ENCODE data around the gene KIAA1217.

KIAA1217 gene

DNA sequence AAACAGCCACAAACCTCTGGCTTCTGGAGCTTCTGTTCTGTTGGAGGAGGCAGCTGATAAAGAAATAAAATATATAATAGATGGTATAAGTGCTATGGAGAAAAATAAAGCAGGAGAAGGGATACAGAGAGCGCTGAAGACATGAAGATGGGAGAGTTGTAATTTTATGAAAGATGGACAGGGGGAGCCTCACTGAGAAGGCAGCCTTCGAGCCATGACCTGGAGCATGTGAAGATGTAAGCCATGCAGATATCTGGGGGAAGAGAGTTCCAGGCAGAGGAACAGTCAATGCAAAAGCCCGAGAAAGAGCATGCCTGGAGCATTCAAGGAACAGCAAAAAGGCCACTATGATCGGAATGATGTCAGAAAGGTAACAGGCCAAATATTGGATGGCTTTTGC is 187.5 kb downstream of the KIAA1217 start:
- no peak overlapping the region for H3K9ac ChIP-seq (ENCODE audit: low read length)
- H4K20me1 ChIP-seq (ENCODE audit: low read depth, low read length) = no peaks in the 10 kb centered on the region
- H3K9me3 ChIP-seq (ENCODE audit: insufficient read depth, low read length) = no peaks in the 10 kb centered on the region
- H3K9me2 ChIP-seq (replicated peaks; ENCODE audit: insufficient read depth, low read length) = no peaks in the 10 kb centered on the region
- no peak overlapping the region for H3K27ac ChIP-seq (ENCODE audit: low read depth, low read length)
- no peak overlapping the region for H3K4me2 ChIP-seq (ENCODE audit: low read depth, low read length, poor library complexity, severe bottlenecking)
- H3K4me3 ChIP-seq (ENCODE audit: insufficient read depth, low read length, poor library complexity, severe bottlenecking) = no peak overlapping the region
- H3K36me3 ChIP-seq (ENCODE audit: low read length) = no peaks in the 10 kb centered on the region
- no peaks in the 10 kb centered on the region for H3F3A ChIP-seq (ENCODE audit: insufficient read depth)
- no peaks in the 10 kb centered on the region for H3K27me3 ChIP-seq (ENCODE audit: low read length)
- no peaks in the 10 kb centered on the region for H3K79me2 ChIP-seq (ENCODE audit: insufficient read depth, low read length)
- no peak overlapping the region for H2AFZ ChIP-seq (ENCODE audit: low read depth, low read length, severe bottlenecking)
- no peak for TF ChIP-seq EZH2phosphoT487 (conservative IDR thresholded peaks at IDR 0.05; ENCODE audit: low read length)
- TF ChIP-seq, protein P1, sequence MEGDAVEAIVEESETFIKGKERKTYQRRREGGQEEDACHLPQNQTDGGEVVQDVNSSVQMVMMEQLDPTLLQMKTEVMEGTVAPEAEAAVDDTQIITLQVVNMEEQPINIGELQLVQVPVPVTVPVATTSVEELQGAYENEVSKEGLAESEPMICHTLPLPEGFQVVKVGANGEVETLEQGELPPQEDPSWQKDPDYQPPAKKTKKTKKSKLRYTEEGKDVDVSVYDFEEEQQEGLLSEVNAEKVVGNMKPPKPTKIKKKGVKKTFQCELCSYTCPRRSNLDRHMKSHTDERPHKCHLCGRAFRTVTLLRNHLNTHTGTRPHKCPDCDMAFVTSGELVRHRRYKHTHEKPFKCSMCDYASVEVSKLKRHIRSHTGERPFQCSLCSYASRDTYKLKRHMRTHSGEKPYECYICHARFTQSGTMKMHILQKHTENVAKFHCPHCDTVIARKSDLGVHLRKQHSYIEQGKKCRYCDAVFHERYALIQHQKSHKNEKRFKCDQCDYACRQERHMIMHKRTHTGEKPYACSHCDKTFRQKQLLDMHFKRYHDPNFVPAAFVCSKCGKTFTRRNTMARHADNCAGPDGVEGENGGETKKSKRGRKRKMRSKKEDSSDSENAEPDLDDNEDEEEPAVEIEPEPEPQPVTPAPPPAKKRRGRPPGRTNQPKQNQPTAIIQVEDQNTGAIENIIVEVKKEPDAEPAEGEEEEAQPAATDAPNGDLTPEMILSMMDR (IDR thresholded peaks at IDR 0.05; ENCODE audit: insufficient read depth, low read length, poor library complexity, severe bottlenecking) = no peak

DNA sequence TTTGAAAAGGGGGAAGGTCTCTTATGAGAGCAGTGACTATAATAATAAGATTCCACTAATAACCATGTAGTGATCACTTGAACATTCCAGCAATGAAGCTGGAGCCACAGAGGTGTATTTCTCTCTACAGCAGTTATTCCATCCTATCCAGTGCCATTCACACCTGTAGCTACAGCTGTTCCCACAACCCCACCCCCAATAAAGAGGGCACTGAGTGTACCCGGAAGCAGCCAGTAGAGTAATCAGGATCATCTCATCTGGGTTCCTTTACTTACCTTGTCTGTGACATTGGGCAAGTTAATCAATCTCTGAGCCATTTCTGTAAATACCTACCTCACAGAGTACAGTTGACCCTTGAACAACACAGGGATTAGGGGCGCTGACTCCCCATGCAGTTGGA is 188.7 kb downstream of the KIAA1217 start:
- Histone ChIP-seq H3K79me2 (ENCODE audit: insufficient read depth, low read length) (no peaks in the 10 kb centered on the region), H3K36me3 (ENCODE audit: low read length) (no peaks in the 10 kb centered on the region), H3K27me3 (ENCODE audit: low read length) (no peaks in the 10 kb centered on the region), H3K27ac (ENCODE audit: low read depth, low read length) (no peak overlapping the region), H3K4me3 (ENCODE audit: insufficient read depth, low read length, poor library complexity, severe bottlenecking) (no peak overlapping the region), H3K9me3 (ENCODE audit: insufficient read depth, low read length) (no peaks in the 10 kb centered on the region), H3K9me2 (replicated peaks; ENCODE audit: insufficient read depth, low read length) (no peaks in the 10 kb centered on the region), H4K20me1 (ENCODE audit: low read depth, low read length) (no peaks in the 10 kb centered on the region), H2AFZ (ENCODE audit: low read depth, low read length, severe bottlenecking) (no peak overlapping the region), H3K9ac (ENCODE audit: low read length) (no peak overlapping the region), H3F3A (ENCODE audit: insufficient read depth) (no peaks in the 10 kb centered on the region), H3K4me2 (ENCODE audit: low read depth, low read length, poor library complexity, severe bottlenecking) (no peak overlapping the region)
- no peak for TF ChIP-seq EZH2phosphoT487 (conservative IDR thresholded peaks at IDR 0.05; ENCODE audit: low read length)
- TF ChIP-seq, protein P1 (IDR thresholded peaks at IDR 0.05; ENCODE audit: insufficient read depth, low read length, poor library complexity, severe bottlenecking) = no peak

DNA sequence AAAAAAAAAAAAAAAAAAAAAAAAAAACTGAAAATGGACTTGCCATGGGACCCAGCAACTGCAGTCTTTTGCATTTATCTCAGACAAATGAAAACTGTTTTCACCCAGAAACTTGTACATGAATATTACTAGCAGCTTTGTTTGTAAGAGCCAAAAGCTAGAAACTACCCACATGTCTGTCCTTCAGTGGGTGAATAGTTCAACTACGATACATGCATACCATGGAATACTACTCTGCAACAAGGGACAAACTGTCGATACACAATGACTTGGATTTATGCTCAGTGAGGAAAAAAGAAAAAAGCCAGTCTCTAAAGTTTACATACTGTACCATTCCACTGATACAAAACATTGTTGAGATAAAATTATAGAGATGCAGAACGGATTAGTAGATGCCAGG is 195.6 kb downstream of the KIAA1217 start:
- no peaks in the 10 kb centered on the region for H3K9me2 ChIP-seq (replicated peaks; ENCODE audit: insufficient read depth, low read length)
- no peaks in the 10 kb centered on the region for H3F3A ChIP-seq (ENCODE audit: insufficient read depth)
- H3K4me2 ChIP-seq (ENCODE audit: low read depth, low read length, poor library complexity, severe bottlenecking) = no peak overlapping the region
- no peaks in the 10 kb centered on the region for H3K36me3 ChIP-seq (ENCODE audit: low read length)
- H2AFZ ChIP-seq (ENCODE audit: low read depth, low read length, severe bottlenecking) = no peak overlapping the region
- H3K79me2 ChIP-seq (ENCODE audit: insufficient read depth, low read length) = no peaks in the 10 kb centered on the region
- H3K9me3 ChIP-seq (ENCODE audit: insufficient read depth, low read length) = no peaks in the 10 kb centered on the region
- H3K27ac ChIP-seq (ENCODE audit: low read depth, low read length) = no peak overlapping the region
- TF ChIP-seq EZH2phosphoT487 (conservative IDR thresholded peaks at IDR 0.05; ENCODE audit: low read length) = no peak
- TF ChIP-seq, protein P1 (IDR thresholded peaks at IDR 0.05; ENCODE audit: insufficient read depth, low read length, poor library complexity, severe bottlenecking) = no peak
- no peak overlapping the region for H3K4me3 ChIP-seq (ENCODE audit: insufficient read depth, low read length, poor library complexity, severe bottlenecking)
- no peaks in the 10 kb centered on the region for H4K20me1 ChIP-seq (ENCODE audit: low read depth, low read length)
- no peaks in the 10 kb centered on the region for H3K27me3 ChIP-seq (ENCODE audit: low read length)
- no peak overlapping the region for H3K9ac ChIP-seq (ENCODE audit: low read length)
